GM23338 (cell line): Measurements from ENCODE around the gene CELA1.

ENCODE experiments used
- CREB1 ChIP-seq: fragments of 250-450 bp; sonication (Bioruptor Pico); IDR thresholded peaks from 2 replicates; pipeline ENCODE4 v1.5.0; 2020; ENCODE audit warnings: low read depth, mild to moderate bottlenecking, moderate library complexity
- CTCF ChIP-seq, 2 experiments: fragments of 200-600 bp in 1 of 2; sonication (generic) in 1 of 2; conservative IDR thresholded peaks; 2 replicates each; pipeline versions ENCODE4 v1.5.1 to v1.6.1; 2016 to 2017; ENCODE audit warnings: antibody characterized with exemption in 2 of 2, low read depth in 2 of 2, mild to moderate bottlenecking in 2 of 2, moderate library complexity in 1 of 2
- ETS1 ChIP-seq: IDR thresholded peaks from 2 replicates; pipeline ENCODE4 v1.6.1; 2016; ENCODE audit warnings: antibody characterized with exemption
- EZH2 ChIP-seq: fragments of 200-600 bp; sonication (generic); IDR thresholded peaks from one replicate; pipeline ENCODE4 v1.8.0; 2017; ENCODE audit warnings: antibody characterized with exemption, mild to moderate bottlenecking, low read depth; ENCODE audit not compliant: unreplicated experiment
- EZH2phosphoT487 ChIP-seq: fragments of 200-600 bp; sonication (generic); IDR thresholded peaks from one replicate; pipeline ENCODE4 v1.8.1; 2018; ENCODE audit warnings: antibody characterized with exemption; ENCODE audit not compliant: unreplicated experiment
- JUNB ChIP-seq: IDR thresholded peaks from one replicate; pipeline ENCODE4 v1.6.1; 2016; ENCODE audit warnings: antibody characterized with exemption; ENCODE audit not compliant: unreplicated experiment
- NANOG ChIP-seq: IDR thresholded peaks from 2 replicates; pipeline ENCODE4 v1.6.1; 2016; ENCODE audit warnings: antibody characterized with exemption, borderline replicate concordance
- POLR2AphosphoS5 ChIP-seq: IDR thresholded peaks from 2 replicates; pipeline ENCODE4 v1.6.1; 2016; ENCODE audit warnings: antibody characterized with exemption, low read depth
- REST ChIP-seq: IDR thresholded peaks from one replicate; pipeline ENCODE4 v1.6.1; 2018; ENCODE audit warnings: antibody characterized with exemption; ENCODE audit not compliant: unreplicated experiment
- STAT1 ChIP-seq: IDR thresholded peaks from one replicate; pipeline ENCODE4 v1.6.1; 2016; ENCODE audit warnings: antibody characterized with exemption; ENCODE audit not compliant: unreplicated experiment
- ZNF114 ChIP-seq: fragments of 250-450 bp; sonication (Bioruptor Pico); IDR thresholded peaks from 2 replicates; pipeline ENCODE4 v1.5.0; 2020; ENCODE audit warnings: mild to moderate bottlenecking, moderate library complexity
- ZNF331 ChIP-seq: fragments of 250-450 bp; sonication (Bioruptor Pico); IDR thresholded peaks from 2 replicates; pipeline ENCODE4 v1.5.0; 2020; ENCODE audit warnings: low read depth, mild to moderate bottlenecking, moderate library complexity

GRCh38 chr12:51311389-51311788, 35.1 kb downstream of the CELA1 start:
- TF ChIP-seq CTCF (conservative IDR thresholded peaks at IDR 0.05; ENCODE audit: low read depth in 2 of 2) (no peak), REST (no peak), EZH2phosphoT487 (no peak), EZH2 (no peak), POLR2AphosphoS5 (no peak), ZNF114 (CRISPR knock-in tag) (no peak), CREB1 (CRISPR knock-in tag) (no peak), STAT1 (no peak), ETS1 (no peak), ZNF331 (no peak), NANOG (no peak), JUNB (no peak)
